HUDEP-2 (cell line): Measurements from ENCODE around the gene ECEL1.
A peak's percentile ranks its signal among the peaks of the same experiment; 100 is the strongest.
"Not testable (repeated sequence)": the region's sequence is repeated elsewhere in the genome, so short reads cannot be mapped to it uniquely, and the experiment has no call there.

Experiments used
- DNase-seq, 76 experiments: peaks; one replicate each; lab custom pipeline; 2025; ENCODE audit not compliant: unreplicated experiment in 76 of 76; lab: John Stamatoyannopoulos, UW

The ECEL1 gene

GRCh38 chr2:232487385-232488096 lies at the start of gene ECEL1:
Gene ECEL1 (minus strand): TSS chr2:232487834. CDS start chr2:232486653, 1,181 bp downstream.
- no peak for DNase-seq

GRCh38 chr2:232537079-232537478 lies 49.4 kb upstream of the ECEL1 start:
- DNase-seq = peak in 4 of 76 experiments; percentile 5 to 23 (median 21)

- no peak for DNase-seq
Measured at GRCh38 chr2:232535761-232536530, 48.3 kb upstream of the ECEL1 start.

- no peak for DNase-seq
Measured at GRCh38 chr2:232534940-232535651, 47.5 kb upstream of the ECEL1 start.

- DNase-seq = peak in 2 of 76 experiments; percentile 11 to 26
Measured at GRCh38 chr2:232533944-232534710, 46.5 kb upstream of the ECEL1 start.

- not testable (repeated sequence) for DNase-seq
Measured at GRCh38 chr2:232532821-232533220, 45.2 kb upstream of the ECEL1 start.

- DNase-seq = no peak
Measured at GRCh38 chr2:232532419-232532818, 44.8 kb upstream of the ECEL1 start.

GRCh38 chr2:232530626-232531260 lies 43.1 kb upstream of the ECEL1 start:
- DNase-seq = no peak

- DNase-seq = no peak
Measured at GRCh38 chr2:232529806-232530547, 42.3 kb upstream of the ECEL1 start.

GRCh38 chr2:232528746-232529460 lies 41.3 kb upstream of the ECEL1 start:
- DNase-seq = no peak

- no peak for DNase-seq
Measured at GRCh38 chr2:232527905-232528470, 40.4 kb upstream of the ECEL1 start.

- DNase-seq = no peak
Measured at GRCh38 chr2:232526372-232526941, 38.8 kb upstream of the ECEL1 start.

GRCh38 chr2:232525791-232526371 lies 38.2 kb upstream of the ECEL1 start, which contains the start of gene CHRND:
Gene CHRND (plus strand): TSS chr2:232526160. CDS start chr2:232526216, 56 bp downstream.
- no peak for DNase-seq

GRCh38 chr2:232525199-232525598 lies 37.6 kb upstream of the ECEL1 start:
- no peak for DNase-seq

- no peak for DNase-seq
Measured at GRCh38 chr2:232524771-232525170, 37.1 kb upstream of the ECEL1 start.

- DNase-seq = peak in 32 of 76 experiments; percentile 2 to 52 (median 21)
Measured at GRCh38 chr2:232523682-232524597, 36.3 kb upstream of the ECEL1 start.

- DNase-seq = no peak
Measured at GRCh38 chr2:232523402-232523681, 35.7 kb upstream of the ECEL1 start.
